Measurements from ENCODE around the gene ZFP92.

DNA sequence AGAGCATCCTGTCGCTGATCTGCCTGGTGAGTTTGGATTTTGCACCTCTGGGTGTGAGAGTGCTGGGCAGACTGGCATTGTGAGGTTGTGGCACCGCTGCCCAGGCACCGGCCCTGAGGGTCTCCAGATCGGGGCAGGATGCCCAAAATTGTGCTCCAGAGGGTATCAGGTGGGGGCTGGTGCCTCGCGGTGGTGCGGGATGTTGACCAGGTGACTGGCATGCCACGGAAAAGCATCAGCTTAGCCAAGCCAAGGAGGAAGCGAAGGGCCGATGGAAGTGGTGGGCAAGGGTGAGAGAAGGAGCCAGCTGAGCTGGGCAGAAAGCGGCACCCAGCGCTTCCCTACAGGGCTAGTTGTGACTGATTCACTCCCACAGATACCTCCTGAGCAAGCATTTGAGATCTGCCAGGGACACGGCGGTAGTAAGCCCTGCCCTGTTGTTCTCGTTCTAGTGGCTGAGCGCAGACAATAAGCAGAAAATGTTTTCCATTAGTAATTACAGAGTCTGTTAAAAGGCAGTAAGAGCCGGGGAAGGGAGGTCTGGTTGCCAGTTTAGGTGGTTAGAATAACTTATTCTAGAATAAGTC, 809 bp downstream of the ZFP92 start:
- TF ChIP-seq ZNF274 (IDR thresholded peaks at IDR 0.05; ENCODE audit: low read depth, low read length) = no peak
- no peak for TF ChIP-seq YY1 (IDR thresholded peaks at IDR 0.05; ENCODE audit: insufficient read depth, insufficient read length)
- no peak for TF ChIP-seq SUZ12 (IDR thresholded peaks at IDR 0.05; ENCODE audit: extremely low read depth, insufficient read depth, insufficient read length)

Data from NT2/D1 (cell line).